Endothelial cell of umbilical vein (primary cell): ENCODE data around the gene ZNRF3.

Experiments
- MYC ChIP-seq: IDR thresholded peaks from one replicate; pipeline ENCODE4 v1.6.1; 2011; ENCODE audit warnings: mild to moderate bottlenecking, low read depth, low read length
- POLR2A ChIP-seq: IDR thresholded peaks from 2 replicates; pipeline ENCODE4 v1.6.1; 2012; ENCODE audit warnings: low read depth, mild to moderate bottlenecking, control low read depth, low read length
- POLR2AphosphoS5 ChIP-seq: IDR thresholded peaks from 2 replicates; pipeline ENCODE4 v1.6.1; 2012; ENCODE audit warnings: low read depth, mild to moderate bottlenecking, control low read depth, low read length, moderate library complexity; ENCODE audit not compliant: insufficient read depth
- TF ChIP-seq, protein P1 (sequence below), 2 donors: IDR thresholded peaks; 1 replicate in 1 of 2; 2 replicates in 1 of 2; pipeline ENCODE4 v1.5.1; 2011; ENCODE audit warnings: low read length in 2 of 2, mild to moderate bottlenecking in 2 of 2, moderate library complexity in 2 of 2, control low read depth in 1 of 2, inconsistent platforms in 1 of 2, low read depth in 1 of 2; ENCODE audit not compliant: insufficient read depth in 1 of 2; ENCODE audit errors: extremely low read depth in 1 of 2
- TF ChIP-seq, protein P2 (sequence below): IDR thresholded peaks from 2 replicates; pipeline ENCODE4 v1.6.1; 2011; ENCODE audit not compliant: insufficient read depth, insufficient read length

DNA sequence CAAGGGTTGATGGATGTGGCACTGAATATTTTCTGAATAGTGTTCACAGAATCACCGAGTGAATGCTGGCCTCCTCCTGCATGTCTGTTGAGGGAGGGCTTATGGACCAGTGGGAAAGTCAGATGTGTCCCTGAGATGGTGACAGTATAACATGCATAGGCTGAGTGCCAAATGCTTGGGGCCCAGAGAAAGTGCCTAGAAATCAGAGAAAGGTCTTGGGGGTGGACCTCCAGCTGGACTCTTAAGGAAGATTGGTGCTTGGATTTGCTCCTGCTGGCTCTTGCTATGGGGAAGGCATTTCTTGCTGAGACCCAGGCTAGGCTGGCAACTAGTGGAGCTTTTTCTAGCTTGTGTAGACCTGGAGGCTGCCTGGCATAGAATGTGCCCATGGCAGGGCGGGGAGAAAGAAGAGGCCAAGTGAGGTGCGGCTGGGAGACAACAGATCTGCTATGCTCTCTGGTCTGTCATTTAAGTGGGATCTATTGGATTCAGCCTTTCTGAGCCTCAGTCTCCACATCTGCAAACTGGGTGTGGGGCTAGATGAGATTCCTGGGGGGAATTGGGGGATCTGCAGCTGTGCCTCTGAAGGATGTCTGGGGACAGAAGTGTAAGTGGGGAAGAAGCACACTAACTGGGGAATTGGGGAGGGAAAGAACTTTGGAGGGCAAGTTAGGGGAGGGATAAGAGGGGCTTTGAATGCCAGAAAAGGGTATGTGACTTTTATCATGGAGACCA is 27.4 kb downstream of the ZNRF3 start:
- TF ChIP-seq, protein P1, sequence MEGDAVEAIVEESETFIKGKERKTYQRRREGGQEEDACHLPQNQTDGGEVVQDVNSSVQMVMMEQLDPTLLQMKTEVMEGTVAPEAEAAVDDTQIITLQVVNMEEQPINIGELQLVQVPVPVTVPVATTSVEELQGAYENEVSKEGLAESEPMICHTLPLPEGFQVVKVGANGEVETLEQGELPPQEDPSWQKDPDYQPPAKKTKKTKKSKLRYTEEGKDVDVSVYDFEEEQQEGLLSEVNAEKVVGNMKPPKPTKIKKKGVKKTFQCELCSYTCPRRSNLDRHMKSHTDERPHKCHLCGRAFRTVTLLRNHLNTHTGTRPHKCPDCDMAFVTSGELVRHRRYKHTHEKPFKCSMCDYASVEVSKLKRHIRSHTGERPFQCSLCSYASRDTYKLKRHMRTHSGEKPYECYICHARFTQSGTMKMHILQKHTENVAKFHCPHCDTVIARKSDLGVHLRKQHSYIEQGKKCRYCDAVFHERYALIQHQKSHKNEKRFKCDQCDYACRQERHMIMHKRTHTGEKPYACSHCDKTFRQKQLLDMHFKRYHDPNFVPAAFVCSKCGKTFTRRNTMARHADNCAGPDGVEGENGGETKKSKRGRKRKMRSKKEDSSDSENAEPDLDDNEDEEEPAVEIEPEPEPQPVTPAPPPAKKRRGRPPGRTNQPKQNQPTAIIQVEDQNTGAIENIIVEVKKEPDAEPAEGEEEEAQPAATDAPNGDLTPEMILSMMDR (IDR thresholded peaks at IDR 0.05; ENCODE audit: extremely low read depth in 1 of 2, insufficient read depth in 1 of 2, low read depth in 1 of 2, low read length in 2 of 2), result no peak
- no peak for TF ChIP-seq POLR2AphosphoS5
- TF ChIP-seq POLR2A, result no peak
- TF ChIP-seq MYC, result no peak
- TF ChIP-seq, protein P2, sequence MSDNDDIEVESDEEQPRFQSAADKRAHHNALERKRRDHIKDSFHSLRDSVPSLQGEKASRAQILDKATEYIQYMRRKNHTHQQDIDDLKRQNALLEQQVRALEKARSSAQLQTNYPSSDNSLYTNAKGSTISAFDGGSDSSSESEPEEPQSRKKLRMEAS, result no peak
